Measurements from ENCODE around the gene ZNF276.

ZNF276 gene

GRCh38 chr16:89786474-89787364, 65.4 kb downstream of the ZNF276 start:
- no peak overlapping the region for H3K4me3 ChIP-seq (replicated peaks; ENCODE audit: low read depth, low read length)
- TF ChIP-seq CTCF (IDR thresholded peaks at IDR 0.05; ENCODE audit: low read depth, low read length, missing control alignments) = no peak
- no peak for DNase-seq (ENCODE audit: extremely low read depth, low read depth)

- no peak for TF ChIP-seq CTCF (IDR thresholded peaks at IDR 0.05; ENCODE audit: low read depth, low read length, missing control alignments)
- no peak for DNase-seq (ENCODE audit: extremely low read depth, low read depth)
- no peak overlapping the region for H3K4me3 ChIP-seq (replicated peaks; ENCODE audit: low read depth, low read length)
These were observed 66.0 kb downstream of the ZNF276 start for GRCh38 chr16:89787365-89787805.
